Lower leg skin (tissue), 3 donors: ENCODE results near the gene CLEC3B.

Experiments
- CTCF ChIP-seq, 3 donors: fragments of 450-650 bp; IDR thresholded peaks; one replicate each; pipeline ENCODE4 v1.5.1; 2016; ENCODE audit warnings: antibody characterized with exemption in 3 of 3, mild to moderate bottlenecking in 3 of 3, moderate library complexity in 2 of 3
- POLR2A ChIP-seq, 2 donors: fragments of 450-650 bp; IDR thresholded peaks; one replicate each; pipeline ENCODE4 v1.6.1; 2016 to 2017; ENCODE audit warnings: antibody characterized with exemption in 2 of 2, mild to moderate bottlenecking in 1 of 2, moderate library complexity in 1 of 2

GRCh38 chr3:45007091-45007490 lies 19.0 kb upstream of the CLEC3B start:
- TF ChIP-seq CTCF (IDR thresholded peaks at IDR 0.05) (no peak), POLR2A (IDR thresholded peaks at IDR 0.05) (no peak)
